IMR-90 (cell line): ENCODE results near the gene OXNAD1. TPM values are rescaled to one million over a fixed set of nuclear protein-coding genes. Genes with fewer than 3 reads are reported as not detected.

ENCODE experiments used
- ATAC-seq: fragments of 200-7000 bp; cut with Tn5 transposase; 2 replicates; pipeline ENCODE4 v1.9.1; 2020; ENCODE audit warnings: low read depth, mild to moderate bottlenecking, moderate library complexity
- BruUV-seq: library from RNA; stranded (reverse); fragments of 400-500 nt; replicated peaks from 2 replicates; lab custom pipeline; 2021; lab: Mats Ljungman, UMichigan
- CTCF ChIA-PET: fragments of 300-600 bp; formaldehyde crosslinking; extraction: SDS; loops from one replicate; lab custom pipeline; 2021; ENCODE audit warnings: antibody characterized with exemption; lab: Yijun Ruan, JAX
- POLR2A ChIA-PET: fragments of 300-600 bp; sonication (Branson Sonifier 250); formaldehyde crosslinking; loops from one replicate; lab custom pipeline; 2022; ENCODE audit warnings: antibody characterized with exemption; ENCODE audit not compliant: unreplicated experiment; lab: Charles Lee
- DNase-seq: peaks from one replicate; pipeline ENCODE4 v3.0.0; 2013
- H2AFZ ChIP-seq: replicated peaks from 2 replicates; pipeline ENCODE3; 2013; ENCODE audit warnings: low read length, mild to moderate bottlenecking; ENCODE audit not compliant: poor library complexity
- H2AK5ac ChIP-seq: 2 replicates; pipeline ENCODE4 v1.6.1; 2013; ENCODE audit warnings: low read depth, low read length, inconsistent platforms
- H2AK9ac ChIP-seq: replicated peaks from 2 replicates; pipeline ENCODE3; 2013; ENCODE audit warnings: mild to moderate bottlenecking, low read depth, low read length, moderate library complexity; ENCODE audit not compliant: poor library complexity
- H2BK120ac ChIP-seq: 2 replicates; pipeline ENCODE4 v1.6.1; 2013; ENCODE audit warnings: low read depth, low read length, inconsistent platforms
- H2BK15ac ChIP-seq: 3 replicates; pipeline ENCODE4 v1.6.1; 2013; ENCODE audit warnings: low read depth, low read length, inconsistent platforms
- H2BK20ac ChIP-seq: 2 replicates; pipeline ENCODE4 v1.6.1; 2013; ENCODE audit warnings: low read depth, mild to moderate bottlenecking, inconsistent platforms, low read length, moderate library complexity
- H2BK5ac ChIP-seq: 2 replicates; pipeline ENCODE4 v1.6.1; 2013; ENCODE audit warnings: mild to moderate bottlenecking, low read depth, low read length, inconsistent platforms; ENCODE audit not compliant: poor library complexity, severe bottlenecking
- H3K14ac ChIP-seq: replicated peaks from 2 replicates; pipeline ENCODE4 v1.6.1; 2013; ENCODE audit warnings: low read depth, low read length, inconsistent platforms
- H3K18ac ChIP-seq: 2 replicates; pipeline ENCODE4 v1.6.1; 2013; ENCODE audit warnings: low read depth, low read length, control low read depth
- H3K23ac ChIP-seq: 2 replicates; pipeline ENCODE4 v1.6.1; 2013; ENCODE audit warnings: low read depth, low read length, inconsistent platforms
- H3K27ac ChIP-seq: 2 replicates; pipeline ENCODE4 v1.5.1; 2013; ENCODE audit warnings: mild to moderate bottlenecking, control low read depth, low read length; ENCODE audit not compliant: insufficient read depth
- H3K27me3 ChIP-seq: 2 replicates; pipeline ENCODE4 v1.6.1; 2013; ENCODE audit warnings: low read length; ENCODE audit not compliant: control insufficient read depth, insufficient read depth
- H3K36me3 ChIP-seq: 2 replicates; pipeline ENCODE4 v1.6.1; 2013; ENCODE audit warnings: low read length, mixed read lengths; ENCODE audit not compliant: control insufficient read depth, insufficient read depth
- H3K4ac ChIP-seq: 2 replicates; pipeline ENCODE4 v1.6.1; 2013; ENCODE audit warnings: low read depth, low read length, inconsistent platforms
- H3K4me1 ChIP-seq: 2 replicates; pipeline ENCODE4 v1.6.1; 2013; ENCODE audit warnings: low read length, mixed read lengths; ENCODE audit not compliant: control insufficient read depth, insufficient read depth
- H3K4me2 ChIP-seq: 2 replicates; pipeline ENCODE4 v1.6.1; 2013; ENCODE audit warnings: low read depth, mild to moderate bottlenecking, control low read depth, low read length, moderate library complexity
- H3K4me3 ChIP-seq: 2 replicates; pipeline ENCODE4 v1.5.1; 2013; ENCODE audit warnings: low read depth, mild to moderate bottlenecking, control low read depth, low read length, moderate library complexity; ENCODE audit not compliant: insufficient read depth
- H3K56ac ChIP-seq: 2 replicates; pipeline ENCODE4 v1.6.1; 2013; ENCODE audit warnings: low read length, inconsistent platforms; ENCODE audit not compliant: insufficient read depth; ENCODE audit errors: extremely low read depth
- H3K79me1 ChIP-seq, 2 experiments: 2 replicates each; pipeline ENCODE4 v1.6.1; 2013; ENCODE audit warnings: low read length in 2 of 2, inconsistent platforms in 1 of 2, low read depth in 1 of 2
- H3K9ac ChIP-seq: 2 replicates; pipeline ENCODE4 v1.6.1; 2013; ENCODE audit warnings: low read depth, low read length, control low read depth
- H3K9me1 ChIP-seq: 2 replicates; pipeline ENCODE4 v1.6.1; 2013; ENCODE audit warnings: low read length, inconsistent platforms; ENCODE audit not compliant: insufficient read depth
- H3K9me3 ChIP-seq: 2 replicates; pipeline ENCODE4 v1.6.1; 2013; ENCODE audit warnings: low read length; ENCODE audit not compliant: control insufficient read depth, insufficient read depth
- H4K20me1 ChIP-seq: 2 replicates; pipeline ENCODE4 v1.6.1; 2013; ENCODE audit warnings: low read length, inconsistent platforms; ENCODE audit not compliant: insufficient read depth
- H4K5ac ChIP-seq: 2 replicates; pipeline ENCODE4 v1.6.1; 2013; ENCODE audit warnings: mild to moderate bottlenecking, low read depth, low read length, control low read depth
- H4K8ac ChIP-seq, 2 experiments: 2 replicates each; pipeline ENCODE4 v1.6.1; 2013; ENCODE audit warnings: low read depth in 2 of 2, low read length in 2 of 2, control low read depth in 1 of 2, inconsistent platforms in 1 of 2
- H4K91ac ChIP-seq: 2 replicates; pipeline ENCODE4 v1.6.1; 2013; ENCODE audit warnings: low read depth, low read length, inconsistent platforms; ENCODE audit not compliant: insufficient read depth
- BHLHE40 ChIP-seq: fragments of 150-350 bp; IDR thresholded peaks from 2 replicates; pipeline ENCODE4 v1.6.1; 2016; ENCODE audit warnings: mild to moderate bottlenecking, low read depth, low read length
- CEBPB ChIP-seq: IDR thresholded peaks from 2 replicates; pipeline ENCODE4 v1.6.1; 2012; ENCODE audit warnings: low read depth, low read length, improper control_type of control experiment
- CHD1 ChIP-seq: IDR thresholded peaks from 2 replicates; pipeline ENCODE4 v1.6.1; 2012; ENCODE audit warnings: low read depth, low read length, improper control_type of control experiment
- FOS ChIP-seq: fragments of 150-350 bp; IDR thresholded peaks from 2 replicates; pipeline ENCODE4 v1.6.1; 2016; ENCODE audit warnings: low read depth, low read length
- MAFK ChIP-seq: IDR thresholded peaks from 2 replicates; pipeline ENCODE4 v1.6.1; 2012; ENCODE audit warnings: low read depth, low read length, improper control_type of control experiment
- MXI1 ChIP-seq: IDR thresholded peaks from 2 replicates; pipeline ENCODE4 v1.6.1; 2012; ENCODE audit warnings: low read depth, mild to moderate bottlenecking, low read length, moderate library complexity, borderline replicate concordance
- NFE2L2 ChIP-seq: fragments of 150-350 bp; IDR thresholded peaks from 2 replicates; pipeline ENCODE4 v1.6.1; 2016; ENCODE audit warnings: low read depth, mild to moderate bottlenecking, low read length
- POLR2A ChIP-seq: IDR thresholded peaks from 2 replicates; pipeline ENCODE4 v1.6.1; 2012; ENCODE audit warnings: mild to moderate bottlenecking, low read depth, low read length
- RAD21 ChIP-seq: IDR thresholded peaks from 2 replicates; pipeline ENCODE4 v1.6.1; 2012; ENCODE audit warnings: low read length, improper control_type of control experiment
- RCOR1 ChIP-seq: IDR thresholded peaks from 2 replicates; pipeline ENCODE4 v1.6.1; 2012; ENCODE audit warnings: mild to moderate bottlenecking, low read length, improper control_type of control experiment; ENCODE audit not compliant: insufficient replicate concordance
- SMC3 ChIP-seq: fragments of 150-350 bp; IDR thresholded peaks from 2 replicates; pipeline ENCODE4 v1.6.1; 2016; ENCODE audit warnings: low read depth, mild to moderate bottlenecking, antibody characterized with exemption, low read length, moderate library complexity
- WGBS, 2 experiments: methylation state at CpG; one replicate each; pipeline versions ENCODE4 v1.1.5 to v1.1.7; 2013; ENCODE audit warnings: missing lambda C conversion rate in 2 of 2; ENCODE audit not compliant: insufficient read length in 1 of 2; ENCODE audit errors: extremely low coverage in 2 of 2; 5-methylcytosine and 5-hydroxymethylcytosine counted together
- dilution Hi-C: fragments of 300-500 bp; cut with HindIII; formaldehyde crosslinking; loops from one replicate; pipeline ENCODE4 v1.14.3; 2018; ENCODE audit warnings: low sequenced_read_pairs; ENCODE audit not compliant: unreplicated experiment
- in situ Hi-C: fragments of 300-500 bp; cut with MboI; formaldehyde crosslinking; loops from 3 replicates; pipeline ENCODE4 v1.14.3; 2019; ENCODE audit warnings: low sequenced_read_pairs, inconsistent platforms, mixed read lengths
- intact Hi-C: fragments of 100-400 bp; cut with micrococcal nuclease; formaldehyde crosslinking; loops from 2 replicates; pipeline ENCODE4 v1.10.0; 2022
- polyA plus RNA-seq, 3 experiments: library from polyadenylated mRNA; depleted of rRNA; stranded (reverse); fragments of >200 nt; gene quantifications; 2 replicates each; pipeline ENCODE4 v1.2.3, GENCODE V29; 2012; ENCODE audit warnings: low replicate concordance in 1 of 3
- total RNA-seq: library from RNA; depleted of rRNA; stranded (reverse); fragments of >200 nt; gene quantifications from 2 replicates; pipeline ENCODE4 v1.2.3, GENCODE V29; 2012
- TF ChIP-seq, protein P1 (sequence below): fragments of 150-350 bp; IDR thresholded peaks from 2 replicates; pipeline ENCODE4 v1.6.1; 2016; ENCODE audit warnings: low read depth, mild to moderate bottlenecking, low read length, moderate library complexity, borderline replicate concordance
- TF ChIP-seq, protein P2 (sequence below): fragments of 150-350 bp; IDR thresholded peaks from 2 replicates; pipeline ENCODE4 v1.6.1; 2017; ENCODE audit warnings: mild to moderate bottlenecking, antibody characterized with exemption, low read length, low read depth
- TF ChIP-seq, protein P3 (sequence below): conservative IDR thresholded peaks from 2 replicates; pipeline ENCODE4 v1.5.1; 2012; ENCODE audit warnings: mild to moderate bottlenecking, low read depth, low read length, improper control_type of control experiment

The OXNAD1 gene
- total and polyA plus RNA-seq, 2 of the 4 experiments (the other 2 are of a cell fraction) = 6.2 to 11.3 TPM

DNA sequence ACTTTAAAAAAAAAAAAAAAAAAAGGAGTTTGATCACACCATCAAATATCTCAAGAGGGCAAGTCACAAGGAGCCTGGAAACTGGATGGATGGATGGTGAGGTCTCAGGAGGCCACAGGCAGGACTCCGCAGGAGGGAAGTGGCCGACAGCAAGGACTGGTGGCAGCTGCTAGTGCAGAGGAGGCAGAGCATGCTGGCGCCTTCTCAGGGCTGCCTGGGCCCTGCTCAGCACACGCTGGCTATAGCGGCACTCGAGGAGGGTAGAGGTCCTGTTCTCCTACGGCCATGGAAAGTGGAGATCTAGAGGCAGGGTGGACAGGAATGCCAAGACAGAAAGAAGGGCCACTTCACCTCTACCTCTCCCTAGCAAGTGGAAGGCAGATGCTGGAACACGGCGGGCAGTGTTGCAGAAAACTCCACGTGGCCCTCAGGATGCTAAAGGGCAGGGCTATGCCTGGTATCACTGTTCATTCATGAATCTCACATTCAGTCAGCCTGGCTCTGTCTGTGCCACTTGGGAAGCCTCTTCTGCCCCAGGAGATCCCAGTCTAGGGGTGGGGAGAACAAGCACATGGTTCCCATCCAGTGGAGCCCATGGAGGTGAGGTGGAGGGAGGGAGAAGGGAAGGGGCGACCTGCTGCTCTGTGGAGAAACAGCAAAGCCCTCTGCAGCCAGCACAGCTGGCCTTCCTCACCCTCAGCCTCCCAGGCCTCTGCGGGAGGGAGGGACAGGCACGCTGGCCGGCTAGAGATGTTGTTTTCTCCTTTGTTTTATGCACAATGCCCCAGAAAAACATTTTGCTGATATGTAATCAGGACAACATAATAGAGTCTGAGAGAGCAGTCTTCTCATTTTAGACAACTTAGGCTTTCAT is 71.0 kb downstream of the OXNAD1 start:
- Histone ChIP-seq H2BK20ac (no peak overlapping the region), H2AK9ac (no peak overlapping the region), H2BK120ac (no peak overlapping the region), H2BK15ac (no peak overlapping the region), H3K56ac (no peak overlapping the region), H3K79me1 (peaks cover 20 to 50% of the 10 kb centered on the region in 2 experiments), H4K8ac (0 out of 4 replicates have a peak overlapping the region, but pooled peaks of 1 of the 2 experiments have one; percentile 1), H3K9me1 (peaks cover 17% of the 10 kb centered on the region), H4K20me1 (peaks cover 24% of the 10 kb centered on the region), H2AK5ac (no peak overlapping the region), H3K27me3 (no peaks in the 10 kb centered on the region), H3K18ac (no peak overlapping the region), H3K9ac (no peak overlapping the region), H3K4ac (no peak overlapping the region; the same call in 1 of the 2 replicates), H2AFZ (peak overlapping the region; percentile 24), H4K91ac (no peak overlapping the region), H3K14ac (no peak overlapping the region), H4K5ac (no peak overlapping the region; the same call in 1 of the 2 replicates), H2BK5ac (no peak overlapping the region), H3K9me3 (peaks cover 6% of the 10 kb centered on the region), H3K4me2 (no peak overlapping the region), H3K23ac (no peak overlapping the region), H3K4me3 (no peak overlapping the region), H3K27ac (no peak overlapping the region), H3K4me1 (peaks cover 8% of the 10 kb centered on the region), H3K36me3 (peaks cover 17% of the 10 kb centered on the region)
- intact Hi-C loops (no loop called here), in situ Hi-C loops (no loop called here), dilution Hi-C loops (no loop called here)
- BruUV-seq = no TSS peak
- DNase-seq (no peak), ATAC-seq (no peak)
- WGBS, 2 experiments = 80% methylated on average over 2 of the region's 14 CpGs; no CpG with 5 or more reads in 1 of the 2 experiments
- ChIA-PET CTCF (interaction anchor here (0.6 kb wide), 1 partner anchor 173 kb away, joined by 4 read pairs; no protein-coding TSS in a partner anchor), POLR2A (no interaction called here)
- TF ChIP-seq, protein P1, sequence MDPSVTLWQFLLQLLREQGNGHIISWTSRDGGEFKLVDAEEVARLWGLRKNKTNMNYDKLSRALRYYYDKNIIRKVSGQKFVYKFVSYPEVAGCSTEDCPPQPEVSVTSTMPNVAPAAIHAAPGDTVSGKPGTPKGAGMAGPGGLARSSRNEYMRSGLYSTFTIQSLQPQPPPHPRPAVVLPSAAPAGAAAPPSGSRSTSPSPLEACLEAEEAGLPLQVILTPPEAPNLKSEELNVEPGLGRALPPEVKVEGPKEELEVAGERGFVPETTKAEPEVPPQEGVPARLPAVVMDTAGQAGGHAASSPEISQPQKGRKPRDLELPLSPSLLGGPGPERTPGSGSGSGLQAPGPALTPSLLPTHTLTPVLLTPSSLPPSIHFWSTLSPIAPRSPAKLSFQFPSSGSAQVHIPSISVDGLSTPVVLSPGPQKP = no peak
- no peak for TF ChIP-seq RCOR1
- no peak for TF ChIP-seq SMC3
- TF ChIP-seq BHLHE40 = no peak
- TF ChIP-seq, protein P2, sequence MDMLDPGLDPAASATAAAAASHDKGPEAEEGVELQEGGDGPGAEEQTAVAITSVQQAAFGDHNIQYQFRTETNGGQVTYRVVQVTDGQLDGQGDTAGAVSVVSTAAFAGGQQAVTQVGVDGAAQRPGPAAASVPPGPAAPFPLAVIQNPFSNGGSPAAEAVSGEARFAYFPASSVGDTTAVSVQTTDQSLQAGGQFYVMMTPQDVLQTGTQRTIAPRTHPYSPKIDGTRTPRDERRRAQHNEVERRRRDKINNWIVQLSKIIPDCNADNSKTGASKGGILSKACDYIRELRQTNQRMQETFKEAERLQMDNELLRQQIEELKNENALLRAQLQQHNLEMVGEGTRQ = no peak
- TF ChIP-seq CEBPB = no peak
- no peak for TF ChIP-seq POLR2A
- TF ChIP-seq CHD1 = no peak
- TF ChIP-seq NFE2L2 = no peak
- TF ChIP-seq, protein P3, sequence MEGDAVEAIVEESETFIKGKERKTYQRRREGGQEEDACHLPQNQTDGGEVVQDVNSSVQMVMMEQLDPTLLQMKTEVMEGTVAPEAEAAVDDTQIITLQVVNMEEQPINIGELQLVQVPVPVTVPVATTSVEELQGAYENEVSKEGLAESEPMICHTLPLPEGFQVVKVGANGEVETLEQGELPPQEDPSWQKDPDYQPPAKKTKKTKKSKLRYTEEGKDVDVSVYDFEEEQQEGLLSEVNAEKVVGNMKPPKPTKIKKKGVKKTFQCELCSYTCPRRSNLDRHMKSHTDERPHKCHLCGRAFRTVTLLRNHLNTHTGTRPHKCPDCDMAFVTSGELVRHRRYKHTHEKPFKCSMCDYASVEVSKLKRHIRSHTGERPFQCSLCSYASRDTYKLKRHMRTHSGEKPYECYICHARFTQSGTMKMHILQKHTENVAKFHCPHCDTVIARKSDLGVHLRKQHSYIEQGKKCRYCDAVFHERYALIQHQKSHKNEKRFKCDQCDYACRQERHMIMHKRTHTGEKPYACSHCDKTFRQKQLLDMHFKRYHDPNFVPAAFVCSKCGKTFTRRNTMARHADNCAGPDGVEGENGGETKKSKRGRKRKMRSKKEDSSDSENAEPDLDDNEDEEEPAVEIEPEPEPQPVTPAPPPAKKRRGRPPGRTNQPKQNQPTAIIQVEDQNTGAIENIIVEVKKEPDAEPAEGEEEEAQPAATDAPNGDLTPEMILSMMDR = no peak
- no peak for TF ChIP-seq RAD21
- TF ChIP-seq MAFK = no peak
- TF ChIP-seq FOS = no peak
- TF ChIP-seq MXI1 = no peak
